A549 (cell line): ENCODE measurements around the gene OR4F6.
"Not testable (repeated sequence)": the region's sequence is repeated elsewhere in the genome, so short reads cannot be mapped to it uniquely, and the experiment has no call there.

ENCODE experiments used
- BCL3 ChIP-seq: fragments of >200 bp; sonication (Bioruptor Twin); formaldehyde crosslinking; IDR thresholded peaks from 3 replicates; pipeline ENCODE4 v1.6.1; 2016
- EP300 ChIP-seq, 2 experiments: fragments of >200 bp; sonication (Bioruptor Twin); formaldehyde crosslinking; IDR thresholded peaks; 2 replicates in 1 of 2; 3 replicates in 1 of 2; pipeline ENCODE4 v1.6.1; 2016 to 2017
- JUN ChIP-seq, 2 experiments: fragments of >200 bp; sonication (Bioruptor Twin); formaldehyde crosslinking; IDR thresholded peaks; 2 replicates in 1 of 2; 3 replicates in 1 of 2; pipeline ENCODE4 v1.6.1; 2016 to 2017
- KDM1A ChIP-seq: fragments of 200-600 bp; sonication (generic); IDR thresholded peaks from 2 replicates; pipeline ENCODE4 v1.6.1; 2016; ENCODE audit warnings: low read depth, mild to moderate bottlenecking
- KDM5A ChIP-seq: fragments of 200-600 bp; sonication (generic); IDR thresholded peaks from 2 replicates; pipeline ENCODE4 v1.6.1; 2016; ENCODE audit warnings: antibody characterized with exemption, mild to moderate bottlenecking
- POLR2A ChIP-seq: IDR thresholded peaks from 2 replicates; pipeline ENCODE4 v1.6.1; 2012; ENCODE audit warnings: mild to moderate bottlenecking, low read length
- RAD21 ChIP-seq, 2 experiments: fragments of >200 bp in 1 of 2; sonication (Bioruptor Twin) in 1 of 2; formaldehyde crosslinking in 1 of 2; IDR thresholded peaks in 1 of 2; conservative IDR thresholded peaks in 1 of 2; 2 replicates in 1 of 2; 3 replicates in 1 of 2; pipeline ENCODE4 v1.6.1; 2012 to 2018; ENCODE audit warnings: inconsistent platforms in 1 of 2
- RARB ChIP-seq: fragments of 250-450 bp; sonication (Bioruptor Pico); IDR thresholded peaks from 2 replicates; pipeline ENCODE4 v1.8.0; 2021; ENCODE audit warnings: mild to moderate bottlenecking, moderate library complexity
- RCOR1 ChIP-seq: fragments of 150-350 bp; IDR thresholded peaks from 2 replicates; pipeline ENCODE4 v1.6.1; 2014; ENCODE audit warnings: antibody characterized with exemption, low read length, low read depth
- REST ChIP-seq: fragments of 200-600 bp; sonication (generic); IDR thresholded peaks from 2 replicates; pipeline ENCODE4 v1.6.1; 2016; ENCODE audit warnings: antibody characterized with exemption, mild to moderate bottlenecking, moderate library complexity
- RNF2 ChIP-seq: fragments of 200-600 bp; sonication (generic); IDR thresholded peaks from 2 replicates; pipeline ENCODE4 v1.6.1; 2016; ENCODE audit warnings: low read depth, mild to moderate bottlenecking, antibody characterized with exemption, moderate library complexity, borderline replicate concordance
- ZC3H11A ChIP-seq: fragments of 450-650 bp; IDR thresholded peaks from 2 replicates; pipeline ENCODE4 v1.6.1; 2014; ENCODE audit warnings: antibody characterized with exemption, mild to moderate bottlenecking
- TF ChIP-seq, protein P1 (sequence below): fragments of >200 bp; sonication (Bioruptor Twin); formaldehyde crosslinking; IDR thresholded peaks from 3 replicates; pipeline ENCODE4 v1.5.1; 2016
- TF ChIP-seq, protein P2 (sequence below): fragments of 250-450 bp; sonication (Bioruptor Pico); IDR thresholded peaks from 2 replicates; pipeline ENCODE4 v1.5.0; 2021; ENCODE audit warnings: mild to moderate bottlenecking, moderate library complexity, borderline replicate concordance

DNA sequence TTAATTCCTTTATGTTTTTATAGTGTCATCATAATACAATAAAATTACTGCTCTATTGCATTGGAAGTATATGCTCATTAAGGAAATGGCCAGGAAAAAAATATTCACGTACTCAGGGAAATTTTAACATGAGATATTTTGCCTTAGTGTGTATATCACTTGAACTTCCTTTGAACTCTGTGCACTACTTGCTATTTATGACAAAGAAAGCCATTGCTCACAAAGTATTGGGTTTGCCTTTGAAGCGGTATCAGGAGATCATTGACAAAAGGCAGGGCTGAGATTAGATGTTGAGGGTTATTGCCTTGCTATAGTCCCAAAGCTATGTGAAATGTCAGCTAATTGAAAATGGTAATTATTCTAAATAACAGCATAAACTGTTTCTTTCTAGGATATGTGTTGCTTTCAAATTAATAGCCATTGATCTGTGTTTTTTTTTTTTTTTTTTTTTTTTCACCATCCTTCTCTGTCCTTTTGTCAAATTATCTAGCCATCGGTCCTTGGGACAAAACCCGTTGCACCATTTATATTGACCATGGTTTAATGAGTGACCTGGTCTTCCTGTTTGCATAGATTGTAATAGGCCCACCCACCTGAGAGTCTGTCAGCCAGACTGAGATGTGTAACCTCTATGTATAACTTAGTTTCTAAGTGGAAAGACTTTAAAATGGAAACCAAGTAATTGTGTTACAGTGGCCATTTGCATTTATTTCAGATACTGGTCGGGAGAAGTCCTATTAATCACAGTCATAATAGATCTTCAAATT is 14.6 kb upstream of the OR4F6 start:
- TF ChIP-seq, protein P1, sequence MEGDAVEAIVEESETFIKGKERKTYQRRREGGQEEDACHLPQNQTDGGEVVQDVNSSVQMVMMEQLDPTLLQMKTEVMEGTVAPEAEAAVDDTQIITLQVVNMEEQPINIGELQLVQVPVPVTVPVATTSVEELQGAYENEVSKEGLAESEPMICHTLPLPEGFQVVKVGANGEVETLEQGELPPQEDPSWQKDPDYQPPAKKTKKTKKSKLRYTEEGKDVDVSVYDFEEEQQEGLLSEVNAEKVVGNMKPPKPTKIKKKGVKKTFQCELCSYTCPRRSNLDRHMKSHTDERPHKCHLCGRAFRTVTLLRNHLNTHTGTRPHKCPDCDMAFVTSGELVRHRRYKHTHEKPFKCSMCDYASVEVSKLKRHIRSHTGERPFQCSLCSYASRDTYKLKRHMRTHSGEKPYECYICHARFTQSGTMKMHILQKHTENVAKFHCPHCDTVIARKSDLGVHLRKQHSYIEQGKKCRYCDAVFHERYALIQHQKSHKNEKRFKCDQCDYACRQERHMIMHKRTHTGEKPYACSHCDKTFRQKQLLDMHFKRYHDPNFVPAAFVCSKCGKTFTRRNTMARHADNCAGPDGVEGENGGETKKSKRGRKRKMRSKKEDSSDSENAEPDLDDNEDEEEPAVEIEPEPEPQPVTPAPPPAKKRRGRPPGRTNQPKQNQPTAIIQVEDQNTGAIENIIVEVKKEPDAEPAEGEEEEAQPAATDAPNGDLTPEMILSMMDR = not testable (repeated sequence)
- TF ChIP-seq KDM1A; JUN (IDR thresholded peaks at IDR 0.05); RARB; RAD21 (conservative IDR thresholded peaks at IDR 0.05 in 1 of 2, IDR thresholded peaks at IDR 0.05 in 1 of 2); RNF2; EP300 (IDR thresholded peaks at IDR 0.05); RCOR1; BCL3; ZC3H11A; POLR2A; KDM5A; REST: not testable (repeated sequence)
- TF ChIP-seq, protein P2, sequence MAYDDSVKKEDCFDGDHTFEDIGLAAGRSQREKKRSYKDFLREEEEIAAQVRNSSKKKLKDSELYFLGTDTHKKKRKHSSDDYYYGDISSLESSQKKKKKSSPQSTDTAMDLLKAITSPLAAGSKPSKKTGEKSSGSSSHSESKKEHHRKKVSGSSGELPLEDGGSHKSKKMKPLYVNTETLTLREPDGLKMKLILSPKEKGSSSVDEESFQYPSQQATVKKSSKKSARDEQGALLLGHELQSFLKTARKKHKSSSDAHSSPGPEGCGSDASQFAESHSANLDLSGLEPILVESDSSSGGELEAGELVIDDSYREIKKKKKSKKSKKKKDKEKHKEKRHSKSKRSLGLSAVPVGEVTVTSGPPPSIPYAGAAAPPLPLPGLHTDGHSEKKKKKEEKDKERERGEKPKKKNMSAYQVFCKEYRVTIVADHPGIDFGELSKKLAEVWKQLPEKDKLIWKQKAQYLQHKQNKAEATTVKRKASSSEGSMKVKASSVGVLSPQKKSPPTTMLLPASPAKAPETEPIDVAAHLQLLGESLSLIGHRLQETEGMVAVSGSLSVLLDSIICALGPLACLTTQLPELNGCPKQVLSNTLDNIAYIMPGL = not testable (repeated sequence)
